Gastroesophageal sphincter (tissue), 3 donors: Measurements from ENCODE around the gene CPA2.

ENCODE experiments used
- CTCF ChIP-seq, 4 experiments: fragments of 200-600 bp in 2 of 4; fragments of 450-650 bp in 2 of 4; sonication (generic) in 1 of 4; IDR thresholded peaks; one replicate each; pipeline ENCODE4 v1.5.1; 2017 to 2019; ENCODE audit warnings: antibody characterized with exemption in 4 of 4, mild to moderate bottlenecking in 2 of 4, moderate library complexity in 2 of 4
- EP300 ChIP-seq: sonication (generic); formaldehyde crosslinking; IDR thresholded peaks from one replicate; pipeline ENCODE4 v1.6.1; 2017; ENCODE audit warnings: antibody characterized with exemption, mild to moderate bottlenecking
- POLR2A ChIP-seq, 2 donors: fragments of 450-650 bp; IDR thresholded peaks; one replicate each; pipeline ENCODE4 v1.6.1; 2017; ENCODE audit warnings: antibody characterized with exemption in 2 of 2, mild to moderate bottlenecking in 2 of 2, moderate library complexity in 1 of 2
- POLR2AphosphoS5 ChIP-seq: sonication (generic); formaldehyde crosslinking; IDR thresholded peaks from one replicate; pipeline ENCODE4 v1.6.1; 2017; ENCODE audit warnings: antibody characterized with exemption

GRCh38 chr7:130242198-130243014, 24.3 kb upstream of the CPA2 start:
- no peak for TF ChIP-seq POLR2AphosphoS5
- peak; percentile 34 to 81 (median 52) for TF ChIP-seq CTCF (IDR thresholded peaks at IDR 0.05)
- TF ChIP-seq EP300: no peak
- no peak for TF ChIP-seq POLR2A (IDR thresholded peaks at IDR 0.05)
